ENCODE measurements around the gene ISL2.
"Not testable (repeated sequence)": the region's sequence is repeated elsewhere in the genome, so short reads cannot be mapped to it uniquely, and the experiment has no call there.

GRCh38 chr15:76297951-76298350, 38.6 kb upstream of the ISL2 start:
- TF ChIP-seq EZH2 (IDR thresholded peaks at IDR 0.05; ENCODE audit: borderline replicate concordance, low read length); CTCF (IDR thresholded peaks at IDR 0.05; ENCODE audit: low read length): not testable (repeated sequence)
